Heart left ventricle (tissue), 13 donors: ENCODE data around the gene ZNF516.

Experiments used
- CTCF ChIP-seq, 12 donors: fragments of 200-600 bp; sonication (generic) in 4 of 12; IDR thresholded peaks; one replicate each; pipeline versions ENCODE4 v1.5.0 to v1.8.0; 2018 to 2022; ENCODE audit warnings: antibody characterized with exemption in 12 of 12, mild to moderate bottlenecking in 5 of 12
- POLR2A ChIP-seq, 2 donors: fragments of 450-650 bp; IDR thresholded peaks; one replicate each; pipeline ENCODE4 v1.6.1; 2017; ENCODE audit warnings: antibody characterized with exemption in 2 of 2, mild to moderate bottlenecking in 2 of 2, moderate library complexity in 2 of 2
- donor health status: ischemic (EF 13 %, LVEDD 7.1; RV severe dilation, severe dysfunction).
- donor health status: DM: no; HTN: yes; CAD: no.
- donor health status: DM: no; HTN: no; CAD: no.
- donor health status: ischemic (EF 25% LVEDD 6.9; RV normal size, moderate dysfunction).
- donor health status: ischemic (EF 25% LVEDD 5.7; RV mildly dilated, moderate dysfunction).
- donor health status: ischemic (EF 35%, LVEDD 5.7; RV mildly dilated, moderate dysfunction).
- donor health status: nonischemic (EF 11% LVEDD 7.7; RV severe dilation, severe dysfunction).
- donor health status: DM: yes; HTN: yes; CAD: no.
- donor health status: PGD.
- donor health status: ischemic (EF 29% LVEDD 5.4; RV normal size, mild dysfunction).
- donor health status: nonischemic (EF 23%, LVEDD 6.1; RV moderate dilation, normal function).

DNA sequence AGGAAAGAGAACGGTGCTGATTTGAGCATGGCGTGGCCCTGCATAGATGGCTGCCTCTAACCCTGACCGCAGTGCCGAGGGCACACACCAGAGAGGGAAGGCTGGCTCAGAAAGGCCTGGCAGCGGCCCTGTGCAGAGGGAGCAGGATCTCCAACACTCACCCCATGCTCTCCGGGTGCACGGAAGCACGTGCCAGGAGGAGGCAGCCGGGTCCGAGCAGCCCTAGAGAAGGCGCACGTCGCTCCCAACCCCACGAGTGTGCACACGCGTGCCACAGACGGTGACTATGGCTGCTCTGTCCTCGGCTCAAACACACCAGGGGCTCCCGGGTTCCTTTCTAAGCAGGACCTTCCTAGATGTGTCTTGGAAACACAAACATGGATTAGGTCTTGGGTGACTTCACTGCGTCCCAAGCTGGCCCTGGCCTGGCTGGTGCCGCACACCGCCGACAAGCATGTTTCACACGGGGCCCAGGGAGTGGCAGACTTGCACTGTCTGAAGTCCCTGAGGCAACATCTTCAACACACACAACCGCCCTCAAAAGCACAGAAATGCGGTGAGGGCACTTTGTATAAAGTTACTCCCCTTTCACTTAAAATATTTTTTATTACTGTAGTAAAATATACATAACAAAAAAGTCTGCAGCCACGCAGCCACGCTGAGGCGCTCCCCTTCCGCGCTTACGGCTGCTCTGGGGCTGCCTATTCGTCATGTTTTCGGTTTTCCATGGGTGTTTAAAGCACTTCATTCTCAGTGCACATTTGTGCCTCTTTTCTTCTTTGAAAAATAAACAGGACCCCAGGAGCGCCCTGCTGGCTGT lies 110.0 kb downstream of the ZNF516 start:
- no peak for TF ChIP-seq CTCF (IDR thresholded peaks at IDR 0.05)
- no peak for TF ChIP-seq POLR2A (IDR thresholded peaks at IDR 0.05)
